Thymus (tissue), 14 donors: ENCODE results near the gene CFAP298. TPM values are rescaled to one million over a fixed set of nuclear protein-coding genes. Genes with fewer than 3 reads are reported as not detected.
"Not testable (repeated sequence)": the region's sequence is repeated elsewhere in the genome, so short reads cannot be mapped to it uniquely, and the experiment has no call there.

Experiments used
- DNase-seq, 9 donors: peaks; one replicate each; pipeline ENCODE4 v3.0.0-alpha.2; 2013; ENCODE audit warnings: low spot score in 9 of 9, low read depth in 6 of 9, missing footprints in 1 of 9
- H3K27ac ChIP-seq, 2 donors: one replicate each; pipeline ENCODE4 v1.5.1; 2013; ENCODE audit warnings: control low read depth in 1 of 2, low read depth in 1 of 2, low read length in 1 of 2, mild to moderate bottlenecking in 1 of 2, moderate library complexity in 1 of 2
- H3K27me3 ChIP-seq, 2 donors: one replicate each; pipeline ENCODE4 v1.5.1; 2013; ENCODE audit warnings: low read length in 1 of 2; ENCODE audit not compliant: control insufficient read depth in 2 of 2, insufficient read depth in 1 of 2
- H3K36me3 ChIP-seq, 2 donors: one replicate each; pipeline ENCODE4 v1.5.1; 2013; ENCODE audit warnings: low read length in 1 of 2, mild to moderate bottlenecking in 1 of 2, moderate library complexity in 1 of 2; ENCODE audit not compliant: control insufficient read depth in 2 of 2, insufficient read depth in 2 of 2
- H3K4me1 ChIP-seq, 2 donors: one replicate each; pipeline ENCODE4 v1.5.1; 2013; ENCODE audit warnings: low read length in 2 of 2; ENCODE audit not compliant: control insufficient read depth in 2 of 2, insufficient read depth in 2 of 2
- H3K4me3 ChIP-seq, 2 donors: one replicate each; pipeline ENCODE4 v1.5.1; 2013; ENCODE audit warnings: low read length in 2 of 2, control low read depth in 1 of 2, mild to moderate bottlenecking in 1 of 2
- H3K9me3 ChIP-seq, 2 donors: one replicate each; pipeline ENCODE4 v1.5.1; 2013; ENCODE audit warnings: low read length in 1 of 2, mild to moderate bottlenecking in 1 of 2; ENCODE audit not compliant: control insufficient read depth in 2 of 2, insufficient read depth in 1 of 2
- WGBS: extraction: QIAGEN DNeasy Blood & Tissue Kit; methylation state at CpG from one replicate; pipeline ENCODE4 v1.1.7; 2013; 5-methylcytosine and 5-hydroxymethylcytosine counted together
- long read RNA-seq, 10 donors: transcript quantifications; one replicate each; lab custom pipeline, GENCODE V29; 2026
- polyA plus RNA-seq: library from polyadenylated mRNA; stranded (reverse); fragments of 200-250 nt; gene quantifications from one replicate; pipeline ENCODE4 v1.2.3, GENCODE V29; 2013
- total RNA-seq: library from RNA; stranded (reverse); fragments of 120-200 nt; gene quantifications from one replicate; pipeline ENCODE4 v1.2.4, GENCODE V29; 2013
- donor health status: healthy.

Gene CFAP298, protein sequence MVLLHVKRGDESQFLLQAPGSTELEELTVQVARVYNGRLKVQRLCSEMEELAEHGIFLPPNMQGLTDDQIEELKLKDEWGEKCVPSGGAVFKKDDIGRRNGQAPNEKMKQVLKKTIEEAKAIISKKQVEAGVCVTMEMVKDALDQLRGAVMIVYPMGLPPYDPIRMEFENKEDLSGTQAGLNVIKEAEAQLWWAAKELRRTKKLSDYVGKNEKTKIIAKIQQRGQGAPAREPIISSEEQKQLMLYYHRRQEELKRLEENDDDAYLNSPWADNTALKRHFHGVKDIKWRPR
- total RNA-seq (44.6 TPM), polyA plus RNA-seq (43.5 TPM)
- long read RNA-seq, donor 1, partial matches to known transcripts: 0 of 1 reads
- long read RNA-seq, donor 1, other reads (novel, unspliced or antisense): 0 of 1 reads
- long read RNA-seq, donor 2, transcript CFAP298-201 (7 exons, 1,692 nt): major isoform, 48 of 59 reads
- long read RNA-seq, donor 2, transcript CFAP298-203 (5 exons, 2,503 nt): minor isoform, 10 of 59 reads
- long read RNA-seq, donor 2, partial matches to known transcripts: 0 of 59 reads
- long read RNA-seq, donor 2, other reads (novel, unspliced or antisense): 0 of 59 reads
- long read RNA-seq, donor 3, transcript CFAP298-203 (5 exons, 2,503 nt): minor isoform, 10 of 50 reads
- long read RNA-seq, donor 3, transcript CFAP298-201 (7 exons, 1,692 nt): major isoform, 28 of 50 reads
- long read RNA-seq, donor 3, partial matches to known transcripts: 7 of 50 reads
- long read RNA-seq, donor 3, other reads (novel, unspliced or antisense): 0 of 50 reads
- long read RNA-seq, donor 4, partial matches to known transcripts: 13 of 19 reads
- long read RNA-seq, donor 4, other reads (novel, unspliced or antisense): 0 of 19 reads
- long read RNA-seq, donor 5, transcript CFAP298-203 (5 exons, 2,503 nt): major isoform, 21 of 64 reads
- long read RNA-seq, donor 5, transcript CFAP298-201 (7 exons, 1,692 nt): minor isoform, 17 of 64 reads
- long read RNA-seq, donor 5, partial matches to known transcripts: 23 of 64 reads
- long read RNA-seq, donor 5, other reads (novel, unspliced or antisense): 0 of 64 reads
- long read RNA-seq, donor 6, transcript CFAP298-201 (7 exons, 1,692 nt): major isoform, 22 of 29 reads
- long read RNA-seq, donor 6, transcript CFAP298-203 (5 exons, 2,503 nt): minor isoform, 6 of 29 reads
- long read RNA-seq, donor 6, partial matches to known transcripts: 0 of 29 reads
- long read RNA-seq, donor 6, other reads (novel, unspliced or antisense): 0 of 29 reads
- long read RNA-seq, donor 7, transcript CFAP298-201 (7 exons, 1,692 nt): major isoform, 21 of 39 reads
- long read RNA-seq, donor 7, partial matches to known transcripts: 13 of 39 reads
- long read RNA-seq, donor 7, other reads (novel, unspliced or antisense): 0 of 39 reads
- long read RNA-seq, donor 8, transcript CFAP298-201 (7 exons, 1,692 nt): major isoform, 6 of 8 reads
- long read RNA-seq, donor 8, partial matches to known transcripts: 0 of 8 reads
- long read RNA-seq, donor 8, other reads (novel, unspliced or antisense): 0 of 8 reads
- long read RNA-seq, donor 9, transcript CFAP298-203 (5 exons, 2,503 nt): major isoform, 8 of 15 reads
- long read RNA-seq, donor 9, transcript CFAP298-201 (7 exons, 1,692 nt): minor isoform, 6 of 15 reads
- long read RNA-seq, donor 9, partial matches to known transcripts: 0 of 15 reads
- long read RNA-seq, donor 9, other reads (novel, unspliced or antisense): 0 of 15 reads
- long read RNA-seq, donor 10, transcript CFAP298-201 (7 exons, 1,692 nt): major isoform, 10 of 14 reads
- long read RNA-seq, donor 10, partial matches to known transcripts: 0 of 14 reads
- long read RNA-seq, donor 10, other reads (novel, unspliced or antisense): 0 of 14 reads

- H3K27ac ChIP-seq: peak within 1 kb of the TSS; percentile 77 to 88
- H3K4me3 ChIP-seq: peak within 1 kb of the TSS; percentile 67 to 97
- peaks cover 0 to 2% of the 10 kb centered on the region in 2 donors for H3K27me3 ChIP-seq
- peak; percentile 67 to 91 (median 80) for DNase-seq
- H3K4me1 ChIP-seq: peaks cover 8 to 12% of the 10 kb centered on the region in 2 donors
- under 1% methylated on average over 81 of the region's 81 CpGs for WGBS
- H3K36me3 ChIP-seq: peaks cover 0 to 12% of the 10 kb centered on the region in 2 donors
- H3K9me3 ChIP-seq: no peaks in the 10 kb centered on the region
These were observed at the start of gene CFAP298 for GRCh38 chr21:32612075-32612998. TSS of gene CFAP298 (minus strand) at chr21:32612377. CDS start at chr21:32612243, 134 bp downstream.

DNA sequence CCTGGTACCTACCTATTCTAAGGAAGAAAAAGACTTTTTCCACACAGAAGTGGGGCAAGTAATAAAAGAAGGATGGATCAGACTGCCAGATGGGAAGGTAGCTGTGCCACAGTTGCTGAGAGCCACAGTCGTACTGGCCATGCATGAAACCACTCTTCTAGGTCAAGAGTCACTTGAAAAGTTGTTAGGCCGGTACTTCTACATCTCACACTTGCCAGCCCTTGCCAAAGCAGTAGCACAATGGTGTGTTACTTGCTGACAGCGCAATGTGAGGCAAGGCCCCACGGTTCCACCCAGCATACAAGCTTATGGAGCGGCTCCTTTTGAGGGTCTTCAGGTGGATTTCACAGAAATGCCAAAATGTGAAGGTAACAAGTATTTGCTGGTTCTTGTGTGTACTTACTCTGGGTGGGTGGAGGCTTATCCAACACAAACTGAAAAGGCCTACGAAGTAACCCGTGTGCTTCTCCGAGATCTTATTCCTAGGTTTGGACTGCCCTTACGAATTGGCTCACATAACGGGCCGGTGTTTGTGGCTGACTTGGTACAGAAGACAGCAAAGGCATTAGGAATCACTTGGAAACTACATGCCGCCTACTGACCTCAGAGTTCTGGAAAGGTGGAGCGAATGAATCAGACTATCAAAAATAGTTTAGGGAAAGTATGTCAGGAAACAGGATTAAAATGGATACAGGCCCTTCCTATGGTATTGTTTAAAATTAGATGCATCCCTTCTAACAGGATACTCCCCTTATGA, 49.0 kb upstream of the CFAP298 start:
- Histone ChIP-seq H3K9me3 (peaks cover 17 to 27% of the 10 kb centered on the region in 2 donors), H3K36me3 (peaks cover 46 to 65% of the 10 kb centered on the region in 2 donors)
- not testable (repeated sequence) for H3K27me3 ChIP-seq, DNase-seq, H3K4me3 ChIP-seq, H3K4me1 ChIP-seq, H3K27ac ChIP-seq
- WGBS: 98% methylated on average over 13 of the region's 13 CpGs

DNA sequence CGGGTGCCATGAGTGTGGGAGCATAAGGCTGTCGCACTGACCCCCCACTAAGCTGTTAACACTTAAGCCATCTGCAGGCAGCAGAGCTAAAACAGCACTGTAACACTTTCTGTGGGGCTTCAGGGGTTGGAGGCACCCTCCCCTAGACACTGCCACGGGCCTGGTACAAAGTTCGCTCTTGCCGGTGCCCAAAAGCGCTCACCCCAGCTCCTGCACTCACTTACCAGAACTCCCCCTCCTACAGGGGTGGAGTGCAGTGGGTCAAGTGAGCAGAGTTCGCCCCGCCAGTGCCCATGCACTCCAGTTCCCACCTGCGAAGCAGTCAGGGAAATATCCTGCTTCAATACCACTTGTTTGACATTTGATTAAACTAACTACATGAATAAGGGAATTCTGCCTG, 46.3 kb upstream of the CFAP298 start:
- H3K27ac ChIP-seq: no peak overlapping the region
- H3K4me3 ChIP-seq: no peak overlapping the region
- H3K9me3 ChIP-seq: peaks cover 6 to 16% of the 10 kb centered on the region in 2 donors
- H3K27me3 ChIP-seq: no peaks in the 10 kb centered on the region
- H3K36me3 ChIP-seq: peaks cover 26 to 45% of the 10 kb centered on the region in 2 donors
- no peaks in the 10 kb centered on the region for H3K4me1 ChIP-seq
- no peak for DNase-seq
- 97% methylated on average over 9 of the region's 9 CpGs for WGBS

DNA sequence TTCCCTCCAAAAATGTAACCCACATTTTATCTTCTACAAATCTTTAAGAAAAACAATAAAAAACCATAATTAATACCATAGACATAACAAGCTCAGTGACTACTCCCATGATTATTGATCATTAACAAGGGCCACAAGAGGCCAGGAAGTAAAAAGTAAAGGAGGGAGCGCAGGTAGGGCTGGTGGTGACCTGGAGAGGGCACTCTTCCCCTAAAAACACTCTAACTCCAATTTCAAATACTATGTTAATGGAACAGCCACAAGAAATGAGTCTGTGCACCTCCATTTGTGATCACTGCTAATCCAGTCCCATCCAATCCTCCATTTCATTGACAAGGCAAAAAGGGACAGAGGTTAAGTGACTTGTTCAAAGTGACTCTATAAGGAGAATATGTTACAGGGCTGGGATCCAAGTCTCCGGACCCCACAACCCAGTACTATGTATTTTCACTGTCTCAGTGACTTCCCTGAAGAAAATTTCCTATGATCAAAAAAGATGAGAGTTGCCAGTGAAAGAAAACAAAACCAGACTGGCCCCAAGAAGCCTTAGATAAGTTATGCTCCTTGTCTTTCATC, 41.2 kb upstream of the CFAP298 start:
- 94% methylated on average over 2 of the region's 2 CpGs for WGBS
- DNase-seq: peak in 8 of 9 donors; percentile 5 to 35 (median 11)
- Histone ChIP-seq H3K9me3 (peaks cover 2 to 6% of the 10 kb centered on the region in 2 donors), H3K4me3 (no peak overlapping the region), H3K4me1 (no peaks in the 10 kb centered on the region), H3K36me3 (peaks cover 13 to 17% of the 10 kb centered on the region in 2 donors), H3K27me3 (no peaks in the 10 kb centered on the region), H3K27ac (no peak overlapping the region)

GRCh38 chr21:32648165-32648564, 36.0 kb upstream of the CFAP298 start:
- no peak overlapping the region for H3K27ac ChIP-seq
- H3K9me3 ChIP-seq: no peaks in the 10 kb centered on the region
- no peak for DNase-seq
- H3K27me3 ChIP-seq: no peaks in the 10 kb centered on the region
- H3K4me3 ChIP-seq: no peak overlapping the region
- peaks cover 20 to 22% of the 10 kb centered on the region in 2 donors for H3K36me3 ChIP-seq
- H3K4me1 ChIP-seq: no peaks in the 10 kb centered on the region

DNA sequence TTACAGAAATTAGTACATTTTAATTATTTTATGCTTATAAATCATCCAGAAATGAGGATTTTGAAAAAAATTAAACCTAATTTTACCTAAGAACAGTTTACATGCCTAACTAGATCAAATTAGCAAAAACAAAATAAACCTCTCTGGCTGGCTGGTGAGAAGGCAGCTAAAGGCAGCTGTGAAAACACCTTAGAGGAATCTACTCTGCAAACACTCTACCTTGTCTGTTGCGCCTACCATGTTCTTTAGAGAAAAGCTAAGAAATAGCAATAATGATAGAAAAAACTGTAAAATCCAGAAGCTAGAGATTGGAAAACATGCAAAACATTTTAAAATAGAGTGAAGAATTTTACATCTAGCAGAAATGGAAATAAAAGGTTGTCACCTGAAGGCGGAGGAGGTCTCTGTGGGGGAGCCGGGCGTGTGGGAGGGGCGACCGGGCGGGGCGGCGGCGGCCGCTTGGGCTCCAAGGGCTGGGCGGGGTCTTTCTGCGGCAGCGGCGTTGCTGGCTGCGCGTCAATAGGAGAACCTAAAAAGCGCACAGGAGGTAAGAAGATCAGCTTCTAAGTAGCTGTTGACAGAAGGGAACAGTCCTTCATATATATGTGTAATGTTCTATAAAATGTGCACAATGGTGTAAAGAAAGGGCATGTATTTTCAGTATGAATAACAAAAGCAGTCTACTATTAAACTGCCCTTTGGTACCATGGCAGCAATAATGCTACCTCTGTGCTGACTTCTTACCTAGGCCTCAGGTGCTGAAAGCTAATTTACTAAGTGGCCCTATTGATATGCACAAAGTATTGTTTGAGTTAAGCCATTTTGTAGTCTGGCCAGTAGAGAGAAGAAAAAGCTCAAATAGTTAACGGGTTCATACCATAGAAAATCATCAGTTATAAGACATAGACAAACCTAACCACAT, 33.3 kb upstream of the CFAP298 start:
- Histone ChIP-seq H3K27ac (no peak overlapping the region), H3K4me3 (no peak overlapping the region), H3K36me3 (peaks cover 22 to 23% of the 10 kb centered on the region in 2 donors), H3K9me3 (no peaks in the 10 kb centered on the region), H3K4me1 (no peaks in the 10 kb centered on the region), H3K27me3 (no peaks in the 10 kb centered on the region)
- WGBS: 94% methylated on average over 19 of the region's 19 CpGs
- no peak for DNase-seq
